Activated B cell treated with CpG ODN at 0.5 μM for 24 hours (primary cell): Measurements from ENCODE around the gene RAB35. TPM values are rescaled to one million over a fixed set of nuclear protein-coding genes. Genes with fewer than 3 reads are reported as not detected.

Experiments
- ATAC-seq: fragments of 200-7000 bp; cut with Tn5 transposase; one replicate; pipeline ENCODE4 v1.10.0; 2021; ENCODE audit warnings: low read depth, mild to moderate bottlenecking, moderate library complexity
- CTCF ChIA-PET: fragments of 350-600 bp; sonication (Branson Sonifier 250); formaldehyde crosslinking; loops from one replicate; lab custom pipeline; 2021; ENCODE audit warnings: antibody characterized with exemption; lab: Charles Lee
- POLR2A ChIA-PET: fragments of 350-600 bp; sonication (Branson Sonifier 250); formaldehyde crosslinking; loops from one replicate; lab custom pipeline; 2021; ENCODE audit warnings: antibody characterized with exemption; lab: Charles Lee
- DNase-seq: peaks from one replicate; pipeline ENCODE4 v3.0.0; 2022
- H3K27ac Mint-ChIP-seq: one replicate; pipeline ENCODE4 v1.8.0; 2020; ENCODE audit warnings: mixed read lengths
- H3K27me3 Mint-ChIP-seq: one replicate; pipeline ENCODE4 v1.8.0; 2021; ENCODE audit warnings: mixed read lengths
- H3K36me3 Mint-ChIP-seq: one replicate; pipeline ENCODE4 v1.8.0; 2021; ENCODE audit warnings: low read depth, mixed read lengths
- H3K4me1 Mint-ChIP-seq: one replicate; pipeline ENCODE4 v1.8.0; 2021; ENCODE audit warnings: mixed read lengths
- H3K4me3 Mint-ChIP-seq: one replicate; pipeline ENCODE4 v1.8.0; 2020; ENCODE audit warnings: mild to moderate bottlenecking, mixed read lengths
- H3K9me3 Mint-ChIP-seq: one replicate; pipeline ENCODE4 v1.8.0; 2020; ENCODE audit warnings: mixed read lengths
- intact Hi-C: fragments of 100-400 bp; cut with micrococcal nuclease; formaldehyde crosslinking; loops from one replicate; pipeline ENCODE4 v1.15.1; 2024
- total RNA-seq: library from RNA; stranded (reverse); gene quantifications from 2 replicates; pipeline ENCODE4 v1.2.3, GENCODE V29; 2022
- TF ChIP-seq, protein P1 (sequence below): fragments of 200-600 bp; IDR thresholded peaks from one replicate; pipeline ENCODE4 v1.8.0; 2022; ENCODE audit warnings: antibody characterized with exemption, mild to moderate bottlenecking

Gene RAB35
- total RNA-seq, 1 donor from 2014 or later, result 45.6 TPM

DNA sequence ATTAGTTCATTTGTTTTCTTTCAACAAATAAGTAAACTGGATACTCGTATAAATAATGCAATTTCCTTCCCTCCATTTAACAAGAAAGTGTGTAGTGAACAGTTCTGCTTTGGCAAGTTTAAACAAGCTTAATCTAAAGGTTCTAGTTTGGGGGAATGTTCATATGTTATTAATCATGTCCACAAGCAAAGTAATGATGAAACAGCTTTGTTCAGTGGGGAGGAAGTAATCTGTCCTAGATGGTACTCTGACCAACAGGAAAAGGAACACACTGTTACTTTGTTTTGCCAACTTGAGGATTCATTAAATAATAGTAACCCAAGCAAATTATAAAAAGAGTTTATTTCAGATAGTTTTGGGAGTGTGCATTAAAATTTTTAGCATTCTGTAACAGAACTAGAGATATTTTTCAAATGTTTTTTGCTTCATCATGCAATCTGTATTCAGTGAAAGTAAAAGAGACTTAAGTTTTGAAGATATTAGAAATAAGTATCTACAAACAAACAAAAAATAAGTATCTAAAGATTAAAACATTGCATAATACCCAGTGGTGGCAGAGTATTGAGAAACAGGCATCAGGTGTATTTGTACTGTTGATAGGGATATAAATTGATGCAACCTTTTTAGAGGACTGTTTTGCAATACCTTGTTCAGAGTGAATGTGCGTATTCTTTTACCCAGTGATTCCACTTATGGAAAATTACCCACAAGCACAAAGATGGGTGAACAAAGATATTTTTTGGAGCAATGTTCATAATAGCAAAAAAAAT, 61.1 kb downstream of the RAB35 start:
- TF ChIP-seq, protein P1, sequence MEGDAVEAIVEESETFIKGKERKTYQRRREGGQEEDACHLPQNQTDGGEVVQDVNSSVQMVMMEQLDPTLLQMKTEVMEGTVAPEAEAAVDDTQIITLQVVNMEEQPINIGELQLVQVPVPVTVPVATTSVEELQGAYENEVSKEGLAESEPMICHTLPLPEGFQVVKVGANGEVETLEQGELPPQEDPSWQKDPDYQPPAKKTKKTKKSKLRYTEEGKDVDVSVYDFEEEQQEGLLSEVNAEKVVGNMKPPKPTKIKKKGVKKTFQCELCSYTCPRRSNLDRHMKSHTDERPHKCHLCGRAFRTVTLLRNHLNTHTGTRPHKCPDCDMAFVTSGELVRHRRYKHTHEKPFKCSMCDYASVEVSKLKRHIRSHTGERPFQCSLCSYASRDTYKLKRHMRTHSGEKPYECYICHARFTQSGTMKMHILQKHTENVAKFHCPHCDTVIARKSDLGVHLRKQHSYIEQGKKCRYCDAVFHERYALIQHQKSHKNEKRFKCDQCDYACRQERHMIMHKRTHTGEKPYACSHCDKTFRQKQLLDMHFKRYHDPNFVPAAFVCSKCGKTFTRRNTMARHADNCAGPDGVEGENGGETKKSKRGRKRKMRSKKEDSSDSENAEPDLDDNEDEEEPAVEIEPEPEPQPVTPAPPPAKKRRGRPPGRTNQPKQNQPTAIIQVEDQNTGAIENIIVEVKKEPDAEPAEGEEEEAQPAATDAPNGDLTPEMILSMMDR, result no peak
- Mint-ChIP-seq H3K27ac (no peak overlapping the region), H3K4me3 (no peak overlapping the region), H3K4me1 (no peaks in the 10 kb centered on the region), H3K36me3 (no peaks in the 10 kb centered on the region), H3K9me3 (no peaks in the 10 kb centered on the region), H3K27me3 (no peaks in the 10 kb centered on the region)
- intact Hi-C loops, result no loop called here
- ChIA-PET CTCF (no interaction called here), POLR2A (no interaction called here)
- ATAC-seq (no peak), DNase-seq (no peak)

DNA sequence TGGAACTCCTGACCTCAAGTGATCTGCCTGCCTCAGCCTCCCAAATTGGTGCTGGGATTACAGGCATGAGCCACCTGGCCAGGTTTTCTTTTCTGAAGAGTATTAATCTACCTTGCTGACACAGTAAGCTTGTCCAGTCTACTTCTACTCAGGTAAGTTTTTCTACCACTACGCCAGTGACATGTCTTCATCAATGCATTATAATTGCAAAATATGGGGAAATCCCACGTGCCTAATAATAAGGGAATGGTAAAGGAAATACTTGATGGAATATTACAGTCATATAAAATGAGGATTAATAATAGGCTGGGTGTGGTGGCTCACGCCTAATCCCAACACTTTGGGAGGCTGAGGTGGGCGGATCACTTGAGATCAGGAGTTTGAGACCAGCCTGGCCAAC, 62.3 kb downstream of the RAB35 start:
- CTCF ChIA-PET, result no interaction called here
- DNase-seq, result no peak
- ATAC-seq, result no peak
- Mint-ChIP-seq H3K4me3 (no peak overlapping the region), H3K36me3 (no peaks in the 10 kb centered on the region), H3K27ac (no peak overlapping the region), H3K27me3 (no peaks in the 10 kb centered on the region), H3K9me3 (no peaks in the 10 kb centered on the region), H3K4me1 (no peaks in the 10 kb centered on the region)
- intact Hi-C loops, result no loop called here
- POLR2A ChIA-PET, result no interaction called here
- TF ChIP-seq, protein P1, result no peak

DNA sequence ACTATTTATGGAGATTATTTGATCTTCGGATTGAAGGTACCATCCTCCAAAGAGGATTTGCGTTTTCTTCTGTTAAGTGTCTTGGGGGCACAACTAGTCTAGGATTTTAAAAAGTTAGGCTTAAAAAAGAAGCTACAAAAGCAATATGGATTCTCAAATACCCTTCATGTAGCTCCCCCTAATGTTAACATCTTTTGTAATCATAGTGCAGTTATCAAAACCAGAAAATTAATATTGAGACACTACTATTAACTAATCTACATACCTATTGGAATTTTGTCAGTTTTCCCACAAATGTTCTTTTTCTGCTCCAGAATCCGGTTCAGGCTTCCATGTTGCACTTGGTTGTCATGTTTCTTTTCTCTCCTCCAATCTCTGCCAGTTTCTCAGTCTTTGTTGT, 65.0 kb downstream of the RAB35 start:
- POLR2A ChIA-PET, result interaction anchor here (0.6 kb wide), 1 partner anchor 70 kb away, joined by 4 read pairs; no protein-coding TSS in a partner anchor
- TF ChIP-seq, protein P1, result no peak
- intact Hi-C loops, result no loop called here
- no peaks in the 10 kb centered on the region for H3K27me3 Mint-ChIP-seq
- CTCF ChIA-PET, result no interaction called here
- ATAC-seq, result no peak
- H3K4me3 Mint-ChIP-seq, result no peak overlapping the region
- DNase-seq, result no peak
- H3K4me1 Mint-ChIP-seq, result no peaks in the 10 kb centered on the region
- no peaks in the 10 kb centered on the region for H3K36me3 Mint-ChIP-seq
- H3K9me3 Mint-ChIP-seq, result no peaks in the 10 kb centered on the region
- no peak overlapping the region for H3K27ac Mint-ChIP-seq

DNA sequence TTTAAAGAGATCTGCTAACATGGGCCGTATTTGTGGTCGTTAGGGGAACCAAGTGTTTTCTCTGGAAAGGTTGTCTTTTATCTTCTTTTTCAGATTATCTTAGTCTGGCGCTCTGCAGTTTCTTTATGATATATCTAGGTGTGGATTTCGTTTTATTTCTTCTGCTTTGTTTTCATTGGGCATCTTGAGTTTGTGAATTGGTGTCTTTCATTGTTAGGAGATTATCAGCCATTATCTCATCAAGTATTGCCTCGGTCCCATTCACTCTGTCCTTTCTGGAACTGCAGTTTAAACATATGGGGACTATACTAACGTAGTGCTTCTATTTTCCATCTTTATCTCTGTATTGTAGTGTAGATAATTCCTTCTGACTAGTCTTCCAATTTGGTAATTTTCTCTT, 67.1 kb downstream of the RAB35 start:
- intact Hi-C loops, result no loop called here
- H3K4me1 Mint-ChIP-seq, result no peaks in the 10 kb centered on the region
- H3K27ac Mint-ChIP-seq, result no peak overlapping the region
- no peak overlapping the region for H3K4me3 Mint-ChIP-seq
- peaks cover under 1% of the 10 kb centered on the region for H3K36me3 Mint-ChIP-seq
- ATAC-seq (no peak), DNase-seq (no peak)
- H3K27me3 Mint-ChIP-seq, result no peaks in the 10 kb centered on the region
- TF ChIP-seq, protein P1, result no peak
- no peaks in the 10 kb centered on the region for H3K9me3 Mint-ChIP-seq
- POLR2A ChIA-PET, result no interaction called here
- CTCF ChIA-PET, result no interaction called here

DNA sequence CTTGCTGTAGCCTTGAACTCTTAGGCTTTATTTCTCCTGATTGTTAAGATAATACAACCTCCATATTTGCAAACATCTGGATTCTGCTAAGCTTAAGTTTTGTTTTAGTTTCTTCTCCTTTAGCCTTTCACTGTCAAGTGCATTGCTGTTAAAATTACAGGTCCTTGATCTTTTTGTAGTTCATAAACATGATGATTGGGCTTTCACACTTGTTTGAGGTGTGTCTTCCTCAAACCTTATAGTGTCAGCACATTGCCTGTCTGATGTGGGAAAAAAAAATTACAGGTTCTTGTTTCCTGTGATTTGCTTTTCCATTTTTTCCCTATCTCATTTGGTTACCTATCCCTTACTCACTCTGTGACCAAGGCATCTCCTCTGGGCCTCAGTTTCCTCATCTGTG, 68.3 kb downstream of the RAB35 start:
- H3K4me1 Mint-ChIP-seq, result no peaks in the 10 kb centered on the region
- intact Hi-C loops, result no loop called here

More for the DNA sequence above, 68.3 kb downstream of the RAB35 start:
- CTCF ChIA-PET, result no interaction called here
- TF ChIP-seq, protein P1, result no peak
- H3K36me3 Mint-ChIP-seq, result peaks cover 2% of the 10 kb centered on the region
- ATAC-seq (no peak), DNase-seq (no peak)
- no peaks in the 10 kb centered on the region for H3K27me3 Mint-ChIP-seq
- H3K27ac Mint-ChIP-seq, result no peak overlapping the region
- H3K9me3 Mint-ChIP-seq, result no peaks in the 10 kb centered on the region
- POLR2A ChIA-PET, result no interaction called here
- H3K4me3 Mint-ChIP-seq, result no peak overlapping the region
